GM12864 (cell line): ENCODE measurements around the gene PLCL1.

Experiments used
- DNase-seq: peaks from one replicate; pipeline ENCODE4 v3.0.0-alpha.2; 2011; ENCODE audit warnings: low read depth
- H3K4me3 ChIP-seq: 2 replicates; pipeline ENCODE4 v1.5.1; 2011; ENCODE audit warnings: mild to moderate bottlenecking, low read depth, low read length, control low read depth
- TF ChIP-seq, protein P1 (sequence below): IDR thresholded peaks from 2 replicates; pipeline ENCODE4 v1.5.1; 2011; ENCODE audit warnings: low read depth, mild to moderate bottlenecking, moderate library complexity, low read length, control low read depth, inconsistent platforms; ENCODE audit errors: missing control alignments

Gene PLCL1

DNA sequence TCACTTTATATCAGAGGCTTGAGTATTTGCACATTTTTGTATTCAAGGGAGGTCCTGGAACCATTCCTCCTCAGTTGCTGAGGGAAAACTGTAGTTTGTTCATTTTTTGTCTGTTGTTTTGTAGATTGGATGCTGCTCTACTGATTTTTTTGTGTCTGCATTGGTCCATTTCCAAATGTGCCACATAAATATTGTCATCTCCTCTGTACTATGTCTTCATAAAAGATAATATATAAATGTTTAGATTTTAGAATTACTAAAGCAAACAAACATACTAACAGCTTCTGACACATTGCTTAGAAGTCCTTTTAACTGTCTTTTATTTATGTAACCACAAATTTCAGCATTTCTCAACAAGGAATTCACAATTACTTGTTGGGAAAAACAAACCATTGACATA, 356.8 kb downstream of the PLCL1 start:
- DNase-seq = no peak
- TF ChIP-seq, protein P1, sequence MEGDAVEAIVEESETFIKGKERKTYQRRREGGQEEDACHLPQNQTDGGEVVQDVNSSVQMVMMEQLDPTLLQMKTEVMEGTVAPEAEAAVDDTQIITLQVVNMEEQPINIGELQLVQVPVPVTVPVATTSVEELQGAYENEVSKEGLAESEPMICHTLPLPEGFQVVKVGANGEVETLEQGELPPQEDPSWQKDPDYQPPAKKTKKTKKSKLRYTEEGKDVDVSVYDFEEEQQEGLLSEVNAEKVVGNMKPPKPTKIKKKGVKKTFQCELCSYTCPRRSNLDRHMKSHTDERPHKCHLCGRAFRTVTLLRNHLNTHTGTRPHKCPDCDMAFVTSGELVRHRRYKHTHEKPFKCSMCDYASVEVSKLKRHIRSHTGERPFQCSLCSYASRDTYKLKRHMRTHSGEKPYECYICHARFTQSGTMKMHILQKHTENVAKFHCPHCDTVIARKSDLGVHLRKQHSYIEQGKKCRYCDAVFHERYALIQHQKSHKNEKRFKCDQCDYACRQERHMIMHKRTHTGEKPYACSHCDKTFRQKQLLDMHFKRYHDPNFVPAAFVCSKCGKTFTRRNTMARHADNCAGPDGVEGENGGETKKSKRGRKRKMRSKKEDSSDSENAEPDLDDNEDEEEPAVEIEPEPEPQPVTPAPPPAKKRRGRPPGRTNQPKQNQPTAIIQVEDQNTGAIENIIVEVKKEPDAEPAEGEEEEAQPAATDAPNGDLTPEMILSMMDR = no peak
- no peak overlapping the region for H3K4me3 ChIP-seq

DNA sequence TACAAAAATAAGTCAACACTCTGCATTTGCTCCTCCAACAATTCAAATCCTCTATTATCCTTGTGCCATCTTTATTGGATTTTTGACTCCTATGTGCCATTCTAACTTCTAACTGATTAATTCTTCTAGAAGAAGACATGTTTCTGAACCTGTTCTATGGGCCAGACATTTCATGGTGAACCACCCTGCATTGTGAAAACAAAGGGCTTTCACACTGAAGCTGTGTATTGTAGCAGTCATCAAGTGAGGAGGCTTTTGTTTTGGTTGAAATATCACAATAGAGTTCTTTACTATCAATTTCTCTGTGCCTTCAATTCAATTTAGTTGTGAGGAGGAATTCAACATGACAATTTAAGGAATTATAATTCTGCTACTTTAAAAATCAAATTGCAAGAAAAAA, 357.9 kb downstream of the PLCL1 start:
- TF ChIP-seq, protein P1 = no peak
- no peak for DNase-seq
- no peak overlapping the region for H3K4me3 ChIP-seq

DNA sequence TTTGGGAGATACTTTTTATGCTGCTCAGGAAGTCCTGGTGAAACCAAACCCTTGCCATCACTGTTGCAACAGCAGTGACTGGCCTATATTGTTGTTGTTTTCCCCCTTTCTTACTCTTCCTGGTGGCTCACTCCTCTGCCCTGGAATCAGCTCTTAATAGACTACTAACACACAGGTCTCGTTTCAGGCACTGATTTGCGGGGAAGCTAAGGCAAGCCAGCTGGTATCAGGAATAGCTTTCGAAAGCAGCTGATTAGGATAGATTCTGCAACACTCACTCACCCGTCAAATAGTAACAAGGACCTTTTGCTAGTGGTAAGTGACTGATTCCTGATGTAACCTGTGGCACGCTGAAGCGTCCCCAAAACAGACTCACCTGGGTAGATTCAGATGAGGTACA, 360.4 kb downstream of the PLCL1 start:
- H3K4me3 ChIP-seq = no peak overlapping the region
- TF ChIP-seq, protein P1 = no peak
- no peak for DNase-seq

DNA sequence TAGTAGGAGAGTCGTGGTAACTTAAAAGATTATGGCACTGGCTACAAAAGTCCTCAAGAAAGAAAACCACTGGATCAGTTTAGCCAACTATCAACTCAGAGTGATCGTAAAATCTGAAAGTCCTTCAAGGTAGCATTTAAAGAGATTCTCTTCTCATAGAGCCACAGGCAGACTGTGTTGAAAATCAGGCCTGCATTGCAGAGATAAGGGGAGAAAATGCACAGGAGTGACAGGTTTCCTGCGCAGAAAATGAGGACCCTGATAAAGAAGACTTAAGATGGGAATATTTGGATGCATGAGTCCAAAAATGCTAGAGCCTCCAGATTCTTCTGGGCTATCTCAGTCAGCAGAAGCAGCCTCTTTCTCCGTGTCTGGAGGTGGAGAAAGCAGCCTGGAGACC, 360.9 kb downstream of the PLCL1 start:
- DNase-seq = no peak
- H3K4me3 ChIP-seq = no peak overlapping the region
- TF ChIP-seq, protein P1 = no peak

DNA sequence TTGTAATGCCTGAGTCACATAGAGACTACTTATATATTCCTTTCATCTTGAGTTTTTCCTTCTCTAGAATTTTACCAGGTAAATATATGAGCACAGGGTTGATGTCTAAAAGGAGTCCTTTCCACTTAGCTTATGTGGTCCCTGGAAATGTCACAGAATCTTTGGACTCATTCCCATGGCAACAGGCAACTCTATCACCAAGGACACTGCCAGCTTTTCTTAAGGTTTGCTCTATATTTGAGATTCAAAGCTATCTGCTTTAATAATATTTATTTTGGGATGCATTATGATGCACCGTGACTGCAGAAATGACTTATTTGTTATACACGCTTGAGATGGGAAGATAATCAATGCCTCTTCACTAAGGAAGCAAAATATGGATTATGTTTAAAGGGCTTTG, 363.0 kb downstream of the PLCL1 start:
- no peak for DNase-seq
- no peak overlapping the region for H3K4me3 ChIP-seq
- TF ChIP-seq, protein P1 = no peak

DNA sequence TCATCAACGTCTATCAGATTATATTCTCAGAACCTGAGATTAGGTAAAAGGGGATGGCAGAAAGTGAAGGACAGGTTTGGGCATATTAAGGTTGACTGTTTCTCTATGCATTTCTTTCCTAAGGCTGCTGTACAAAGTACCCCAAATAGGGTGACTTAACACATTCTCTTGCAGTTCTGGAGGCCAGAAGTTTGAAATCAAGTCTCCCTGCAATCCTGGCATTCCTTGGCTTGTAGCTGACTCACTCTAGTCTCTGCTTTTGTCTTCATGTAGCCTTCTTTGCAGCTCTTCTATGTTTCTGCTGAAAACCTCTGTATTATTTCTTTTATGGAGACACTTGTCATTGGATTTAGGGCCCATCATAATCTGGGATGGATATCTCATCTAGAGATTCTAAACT, 364.3 kb downstream of the PLCL1 start:
- DNase-seq = no peak
- no peak overlapping the region for H3K4me3 ChIP-seq
- TF ChIP-seq, protein P1 = no peak

DNA sequence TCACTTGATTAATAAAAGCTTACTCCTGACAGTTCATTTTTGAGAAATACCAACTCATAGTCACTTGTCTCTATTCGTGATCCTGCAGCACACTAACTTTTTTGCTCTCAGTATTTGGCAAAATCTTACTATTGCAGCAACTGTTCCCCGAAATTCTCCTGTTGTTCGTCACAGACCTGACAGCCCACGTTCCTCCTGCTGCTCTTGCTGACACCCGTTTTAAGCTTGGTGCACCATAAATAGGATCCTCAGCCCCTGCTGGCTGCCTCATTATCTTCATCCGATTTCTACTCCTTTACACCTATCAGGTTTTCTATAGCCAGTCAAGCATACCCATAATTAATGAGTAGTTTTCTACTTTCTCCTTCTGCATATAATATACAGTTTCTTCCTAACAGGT, 368.8 kb downstream of the PLCL1 start:
- TF ChIP-seq, protein P1 = no peak
- no peak for DNase-seq
- H3K4me3 ChIP-seq = no peak overlapping the region
